GM11168 (cell line): ENCODE data around the gene SETDB1.
"Not testable (repeated sequence)": the region's sequence is repeated elsewhere in the genome, so short reads cannot be mapped to it uniquely, and the experiment has no call there.

Experiments
- in situ Hi-C: fragments of 300-500 bp; cut with MboI; formaldehyde crosslinking; loops from one replicate; pipeline ENCODE4 v1.12.0; 2022; ENCODE audit warnings: low sequenced_read_pairs; ENCODE audit not compliant: unreplicated experiment

Gene SETDB1

DNA sequence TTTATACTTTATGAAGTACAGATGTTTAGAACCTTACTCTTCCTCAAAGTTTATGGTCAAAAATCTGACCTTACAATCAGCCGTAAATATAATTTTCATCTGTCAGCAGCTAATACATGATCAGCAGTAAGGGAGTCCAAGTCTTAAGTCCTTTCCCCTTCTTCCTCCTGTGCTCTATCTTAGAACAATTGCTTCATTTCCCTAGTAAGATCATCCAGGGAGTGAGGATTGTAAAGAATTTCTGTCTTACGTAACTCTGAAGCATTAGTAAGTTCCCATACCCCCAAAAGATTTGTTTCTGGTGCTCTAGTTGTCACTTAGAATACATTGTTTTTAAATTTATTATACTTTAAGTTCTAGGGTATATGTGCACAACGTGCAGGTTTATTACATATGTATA, 2.1 kb downstream of the SETDB1 start:
- in situ Hi-C loops, result no loop called here

DNA sequence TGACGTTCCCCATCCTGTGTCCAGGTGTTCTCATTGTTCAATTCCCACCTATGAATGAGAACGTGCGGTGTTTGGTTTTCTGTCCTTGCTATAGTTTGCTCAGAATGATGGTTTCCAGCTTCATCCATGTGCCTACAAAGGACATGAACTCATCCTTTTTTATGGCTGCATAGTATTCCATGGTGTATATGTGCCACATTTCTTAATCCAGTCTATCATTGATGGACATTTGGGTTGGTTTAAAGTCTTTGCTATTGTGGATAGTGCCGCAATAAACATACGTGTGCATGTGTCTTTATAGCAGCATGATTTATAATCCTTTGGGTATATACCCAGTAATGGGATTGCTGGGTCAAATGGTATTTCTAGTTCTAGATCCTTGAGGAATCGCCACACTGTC, 2.6 kb downstream of the SETDB1 start:
- in situ Hi-C loops, result not testable (repeated sequence)

DNA sequence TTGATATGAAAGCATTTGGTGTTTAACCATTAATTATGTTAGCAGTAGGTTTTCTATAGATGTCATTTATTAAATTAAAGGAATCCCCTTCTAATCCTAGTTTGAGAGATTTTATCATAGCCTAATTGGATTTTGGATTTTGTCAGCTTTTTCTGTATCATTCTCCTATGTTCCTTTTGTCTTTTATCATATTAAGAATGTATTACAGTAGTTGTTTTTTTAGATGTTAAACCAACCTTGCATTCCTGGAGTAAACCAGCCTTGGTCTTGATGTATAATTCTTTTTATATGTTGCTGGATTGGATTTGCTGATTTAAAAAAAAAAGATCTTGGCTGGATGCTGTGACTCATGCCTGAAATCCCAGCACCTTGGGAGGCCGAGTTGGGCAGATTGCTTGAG, 5.6 kb downstream of the SETDB1 start:
- in situ Hi-C loops, result no loop called here

DNA sequence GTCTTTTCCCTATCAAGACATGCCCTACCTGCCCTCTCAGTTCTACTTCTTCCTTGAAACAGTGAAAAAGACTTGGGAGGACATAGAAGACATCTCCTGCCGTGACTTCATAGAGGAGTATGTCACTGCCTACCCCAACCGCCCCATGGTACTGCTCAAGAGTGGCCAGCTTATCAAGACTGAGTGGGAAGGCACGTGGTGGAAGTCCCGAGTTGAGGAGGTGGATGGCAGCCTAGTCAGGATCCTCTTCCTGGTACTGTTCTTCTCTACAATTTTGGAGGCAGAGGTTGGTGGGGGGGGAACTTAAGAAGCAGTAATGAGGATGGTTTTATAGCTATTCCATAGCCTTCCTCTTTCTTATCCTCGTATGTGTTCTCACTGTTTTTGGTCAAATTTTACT, 18.7 kb downstream of the SETDB1 start:
- in situ Hi-C loops, result no loop called here

DNA sequence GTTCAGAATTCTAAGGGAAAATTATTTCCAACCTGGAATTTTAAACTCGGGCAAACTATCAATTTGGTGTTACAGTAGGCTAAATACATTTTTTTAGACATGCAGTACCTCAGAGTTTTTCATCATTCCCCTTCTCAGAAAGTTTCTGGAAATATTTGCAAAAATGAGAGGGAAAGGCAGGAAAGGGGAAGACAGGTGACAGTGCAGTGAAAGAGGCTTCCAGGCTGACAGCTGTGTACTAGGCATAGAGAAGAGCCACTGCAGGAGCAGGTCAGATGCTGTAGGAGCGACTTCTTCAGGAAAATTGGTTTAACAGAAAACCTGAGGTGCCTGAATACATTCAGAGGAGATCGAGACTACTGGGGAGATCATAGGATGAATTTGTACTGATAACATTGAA, 28.5 kb downstream of the SETDB1 start:
- in situ Hi-C loops, result no loop called here

DNA sequence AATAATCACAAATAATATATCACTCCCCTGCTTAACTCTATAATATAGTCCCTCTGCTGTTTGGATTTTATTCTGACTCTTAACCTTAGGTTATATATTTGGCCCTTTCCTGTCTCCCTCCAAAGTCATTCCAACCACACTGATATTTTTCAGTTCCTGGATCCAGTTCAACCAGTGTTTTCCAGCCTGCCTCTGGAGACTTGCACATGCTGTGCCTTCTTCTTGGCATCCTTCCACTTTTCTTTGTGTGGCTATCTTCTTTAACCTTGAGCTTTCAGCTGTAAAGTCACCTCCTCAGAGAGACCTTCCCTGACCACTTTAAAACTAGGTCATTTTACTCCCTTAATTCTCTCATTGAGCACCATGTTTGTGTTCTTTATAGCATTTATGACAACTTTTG, 29.1 kb downstream of the SETDB1 start:
- in situ Hi-C loops, result no loop called here

DNA sequence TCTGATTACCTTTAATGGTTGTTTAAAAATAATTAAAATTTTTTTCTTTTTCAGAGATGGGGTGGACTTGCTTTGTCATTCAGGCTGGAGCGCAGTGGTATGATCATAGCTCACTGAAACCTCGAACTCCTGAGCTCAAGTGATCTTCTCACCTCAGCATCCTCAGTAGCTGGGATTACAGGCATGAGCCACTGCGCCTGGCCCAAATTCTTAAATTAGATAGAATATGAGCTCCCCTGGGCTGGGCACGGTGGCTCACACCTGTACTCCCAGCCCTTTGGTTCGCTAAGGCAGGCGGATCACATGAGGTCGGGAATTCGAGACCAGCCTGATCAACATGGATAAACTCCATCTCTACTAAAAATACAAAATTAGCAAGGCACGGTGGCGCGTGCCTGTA, 31.5 kb downstream of the SETDB1 start:
- in situ Hi-C loops, result no loop called here

DNA sequence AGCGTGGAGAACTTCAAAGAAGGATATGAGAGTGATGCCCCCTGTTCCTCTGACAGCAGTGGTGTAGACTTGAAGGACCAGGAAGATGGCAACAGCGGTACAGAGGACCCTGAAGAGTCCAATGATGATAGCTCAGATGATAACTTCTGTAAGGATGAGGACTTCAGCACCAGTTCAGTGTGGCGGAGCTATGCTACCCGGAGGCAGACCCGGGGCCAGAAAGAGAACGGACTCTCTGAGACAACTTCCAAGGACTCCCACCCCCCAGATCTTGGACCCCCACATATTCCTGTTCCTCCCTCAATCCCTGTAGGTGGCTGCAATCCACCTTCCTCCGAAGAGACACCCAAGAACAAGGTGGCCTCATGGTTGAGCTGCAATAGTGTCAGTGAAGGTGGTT, 34.5 kb downstream of the SETDB1 start:
- in situ Hi-C loops, result no loop called here

DNA sequence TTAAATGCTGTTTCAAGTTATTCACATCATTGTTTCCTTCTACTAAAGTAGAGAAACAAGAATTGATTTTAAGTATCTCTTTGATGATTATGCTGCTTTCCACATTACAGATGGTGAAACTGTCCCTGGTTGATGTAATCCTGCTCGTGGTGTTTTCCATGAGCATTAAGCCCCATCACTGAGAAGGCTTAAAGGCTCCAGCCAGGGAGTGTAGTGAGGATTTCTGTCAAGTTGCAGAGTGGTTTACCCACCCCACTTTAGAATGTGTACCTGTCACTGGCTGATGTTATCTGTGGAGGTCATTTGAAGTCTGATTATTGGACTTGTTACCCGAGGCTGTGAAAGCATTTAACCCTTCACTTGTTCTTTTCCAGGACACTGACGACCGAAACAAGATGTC, 35.6 kb downstream of the SETDB1 start:
- in situ Hi-C loops, result no loop called here

DNA sequence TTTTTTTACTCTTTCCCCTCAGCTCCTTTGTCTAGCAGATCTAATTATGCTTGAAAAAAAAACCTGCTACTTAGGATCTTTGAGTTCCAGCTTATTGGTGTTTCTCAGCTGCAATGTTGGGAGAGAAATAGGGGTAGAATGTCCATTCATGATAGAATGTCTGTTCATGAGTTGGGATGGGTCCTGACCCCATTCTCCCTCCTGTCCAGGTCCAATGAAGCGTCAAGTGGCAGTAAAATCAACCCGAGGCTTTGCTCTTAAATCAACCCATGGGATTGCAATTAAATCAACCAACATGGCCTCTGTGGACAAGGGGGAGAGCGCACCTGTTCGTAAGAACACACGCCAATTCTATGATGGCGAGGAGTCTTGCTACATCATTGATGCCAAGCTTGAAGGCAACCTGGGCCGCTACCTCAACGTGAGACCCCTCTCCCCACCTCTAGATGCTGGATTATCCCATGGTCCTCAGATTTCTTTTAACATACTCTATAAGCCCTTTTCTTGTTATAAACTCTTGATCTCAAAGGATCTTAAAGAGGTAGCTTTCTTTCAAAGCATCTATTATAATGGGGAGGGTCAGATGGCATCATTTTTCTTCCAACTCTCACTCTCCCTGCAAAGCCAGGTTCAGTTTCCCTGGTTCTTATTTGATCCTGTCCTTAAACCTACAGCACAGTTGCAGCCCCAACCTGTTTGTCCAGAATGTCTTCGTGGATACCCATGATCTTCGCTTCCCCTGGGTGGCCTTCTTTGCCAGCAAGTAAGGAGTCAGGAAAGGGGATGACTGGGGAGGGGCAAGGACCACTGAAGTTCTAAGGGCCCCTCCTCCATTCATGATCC, 37.4 kb downstream of the SETDB1 start:
- in situ Hi-C loops, result no loop called here

DNA sequence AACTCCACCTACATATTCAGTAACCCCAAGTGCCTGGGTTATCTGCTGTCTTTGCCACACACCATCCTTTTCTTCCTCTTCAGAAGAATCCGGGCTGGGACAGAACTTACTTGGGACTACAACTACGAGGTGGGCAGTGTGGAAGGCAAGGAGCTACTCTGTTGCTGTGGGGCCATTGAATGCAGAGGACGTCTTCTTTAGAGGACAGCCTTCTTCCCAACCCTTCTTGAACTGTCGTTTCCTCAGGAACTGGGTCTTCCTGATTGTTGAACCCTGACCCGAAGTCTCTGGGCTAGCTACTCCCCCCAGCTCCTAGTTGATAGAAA, 38.0 kb downstream of the SETDB1 start:
- in situ Hi-C loops, result no loop called here

DNA sequence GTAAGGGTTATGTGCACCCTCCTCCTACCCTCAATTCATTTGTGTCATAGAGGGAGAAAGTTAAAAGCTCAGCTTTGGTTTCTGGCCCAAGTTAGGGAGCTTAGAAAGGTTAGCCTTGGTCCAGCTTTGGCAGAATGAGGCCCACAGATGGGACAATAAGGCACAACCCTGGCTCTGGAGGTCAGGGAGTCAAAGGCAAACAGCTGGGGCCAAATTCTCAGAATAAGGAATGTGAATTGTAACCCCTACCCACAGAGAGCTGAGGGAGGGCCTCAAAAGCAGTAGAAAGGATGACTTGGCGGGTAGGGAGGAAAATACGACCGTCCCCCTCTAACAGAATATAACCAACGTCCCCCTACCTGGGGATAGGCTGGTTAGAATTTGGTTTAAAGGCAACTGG, 39.4 kb downstream of the SETDB1 start:
- in situ Hi-C loops, result no loop called here

DNA sequence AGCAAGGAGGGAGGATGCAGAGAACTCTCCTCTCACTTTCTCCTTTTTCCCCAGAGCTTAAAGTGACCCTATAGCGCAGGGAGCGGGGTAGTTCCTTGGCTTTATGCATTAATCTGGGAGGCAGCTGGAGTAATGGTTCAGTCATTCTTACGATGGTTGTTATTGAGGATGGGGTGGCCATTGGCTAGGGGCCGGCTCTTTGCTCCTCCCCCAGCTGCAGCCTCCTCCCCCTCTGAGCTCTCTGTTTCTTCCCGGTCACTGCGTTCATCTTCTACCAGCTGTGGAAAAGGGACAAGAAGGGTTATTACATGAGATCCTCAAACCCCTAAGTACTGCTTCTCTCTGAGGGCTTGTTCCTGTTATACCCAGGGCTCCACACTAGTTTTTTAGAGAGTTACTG, 39.8 kb downstream of the SETDB1 start:
- in situ Hi-C loops, result no loop called here

DNA sequence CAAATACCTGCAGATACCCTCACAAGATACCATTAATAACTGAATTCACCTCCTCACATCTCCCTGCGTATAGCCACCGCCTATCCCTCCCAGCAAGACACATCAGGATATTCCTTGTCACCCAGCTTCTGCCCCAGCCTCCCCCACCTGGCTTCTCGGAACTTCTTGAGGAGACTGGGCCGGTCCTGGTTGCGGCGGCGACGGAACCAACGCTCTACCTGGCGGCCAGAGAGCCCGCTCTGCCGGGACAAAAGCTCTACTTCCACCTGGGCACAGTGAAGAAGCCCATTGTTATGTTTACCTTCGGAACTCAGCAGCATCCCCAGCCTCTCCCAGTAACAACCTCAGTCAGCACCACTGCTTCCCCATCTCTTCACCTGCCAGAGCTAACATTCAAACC, 41.8 kb downstream of the SETDB1 start:
- in situ Hi-C loops, result no loop called here

DNA sequence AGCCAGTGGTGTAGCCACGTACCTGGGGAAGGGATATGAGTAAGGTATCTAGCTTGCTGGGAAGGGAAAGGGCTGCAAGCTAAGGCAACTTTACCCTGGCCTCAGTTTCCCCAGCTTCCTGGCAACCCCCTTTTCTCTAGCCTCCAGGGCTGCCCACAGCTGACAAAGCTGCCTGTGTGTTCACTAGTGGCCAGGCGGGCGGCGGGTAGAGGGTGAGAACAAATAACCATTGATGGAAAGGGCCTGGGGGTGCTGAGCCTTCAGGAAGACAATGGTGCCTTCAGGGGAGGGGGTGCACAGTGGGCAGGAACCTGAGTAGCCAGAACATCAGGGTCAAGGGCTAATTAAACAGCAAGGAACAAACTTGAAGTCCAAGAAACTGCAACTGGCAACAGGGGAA, 42.3 kb downstream of the SETDB1 start:
- in situ Hi-C loops, result no loop called here

DNA sequence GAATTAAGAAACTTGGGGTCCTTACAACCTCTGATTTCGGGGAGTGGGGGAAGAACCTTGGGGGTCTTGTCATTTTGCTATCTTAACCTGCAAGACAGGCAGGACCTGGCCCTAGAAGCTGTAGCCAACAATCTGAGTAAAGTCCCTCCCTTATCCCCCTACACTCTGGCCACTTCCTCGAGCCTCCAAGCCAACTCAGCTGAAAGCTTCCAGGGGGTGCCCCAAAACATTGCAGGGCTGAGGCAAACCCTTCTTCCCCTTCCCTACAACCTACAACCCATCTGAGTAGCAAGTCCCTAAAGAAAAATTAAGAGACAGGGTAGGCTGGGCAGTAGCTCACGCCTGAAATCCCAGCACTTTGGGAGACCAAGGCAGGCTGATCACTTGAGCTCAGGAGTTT, 43.5 kb downstream of the SETDB1 start:
- in situ Hi-C loops, result no loop called here

DNA sequence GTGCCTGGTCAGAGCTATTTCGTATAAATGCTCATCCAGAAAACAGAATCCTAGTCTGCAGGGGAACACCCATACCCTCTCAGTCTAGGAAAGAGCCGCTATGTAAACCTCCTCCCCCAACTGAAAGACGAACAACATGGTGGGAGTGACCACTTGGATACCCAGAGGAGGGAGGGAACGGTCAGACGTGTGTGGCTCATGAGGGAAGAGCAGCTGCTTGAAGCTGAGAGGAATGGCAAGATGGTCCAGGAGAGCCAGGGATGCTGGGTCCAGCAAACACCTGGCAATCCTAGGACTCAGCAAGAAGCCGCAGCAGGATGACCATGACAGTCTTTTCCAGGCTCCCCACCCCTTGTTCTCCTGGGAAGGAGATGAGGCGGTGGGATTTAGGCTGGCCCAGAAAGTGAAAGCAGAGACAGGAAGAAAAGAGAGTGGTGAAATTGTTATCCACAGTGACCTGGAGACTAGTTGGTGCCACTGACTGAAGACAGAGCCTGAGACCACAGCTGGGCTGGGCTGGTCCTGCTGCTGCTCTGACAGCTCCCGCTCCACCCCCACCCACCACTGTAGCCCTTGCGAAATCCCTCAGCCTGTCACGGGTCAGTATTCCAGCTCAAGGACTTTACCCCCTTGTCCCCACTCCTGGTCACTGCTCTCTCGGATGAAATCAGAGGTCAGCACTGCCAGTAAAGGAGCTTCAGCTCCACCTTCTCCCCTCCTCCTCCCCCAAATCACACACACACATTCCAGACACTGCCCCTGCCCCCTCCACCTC, 44.8 kb downstream of the SETDB1 start:
- in situ Hi-C loops, result no loop called here

DNA sequence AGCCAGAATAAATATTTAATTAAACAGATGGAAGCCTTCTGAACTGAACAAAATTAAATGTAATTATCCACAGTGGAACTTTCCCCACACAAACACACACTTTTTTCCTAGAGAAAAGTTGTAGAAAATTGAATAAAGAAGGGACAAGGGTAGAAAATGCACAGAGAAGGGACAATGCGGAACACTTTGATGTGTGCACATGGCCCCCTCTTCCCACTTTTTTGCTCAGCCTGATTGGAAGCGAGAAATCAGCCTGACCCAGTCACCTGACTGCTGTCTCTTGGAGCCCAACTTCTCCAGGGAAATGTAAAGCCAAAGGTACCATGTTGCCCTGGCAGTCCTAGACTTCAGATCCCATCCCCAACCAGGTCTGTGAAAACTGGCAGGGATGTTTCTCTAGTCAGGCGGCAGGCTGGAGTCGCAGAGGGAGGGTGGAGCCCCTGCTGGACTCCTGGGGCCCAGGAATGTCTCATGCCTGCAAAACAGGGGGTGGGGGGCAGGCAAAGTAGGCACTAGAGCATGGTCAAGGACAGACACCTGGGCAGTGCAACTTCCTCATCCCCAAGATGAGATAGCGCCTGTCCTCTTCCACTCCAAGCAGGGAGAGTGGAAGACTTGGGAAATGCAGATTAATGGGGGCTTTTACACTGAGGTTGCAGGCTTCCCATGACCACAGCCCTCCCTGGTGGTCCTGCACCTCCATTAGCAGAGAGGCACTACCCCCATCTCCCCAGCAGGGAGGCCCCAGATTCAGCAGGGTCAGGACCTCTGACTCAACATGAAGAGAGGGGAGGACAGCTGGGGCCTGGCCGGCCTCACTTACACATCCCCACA, 45.6 kb downstream of the SETDB1 start:
- in situ Hi-C loops, result no loop called here

DNA sequence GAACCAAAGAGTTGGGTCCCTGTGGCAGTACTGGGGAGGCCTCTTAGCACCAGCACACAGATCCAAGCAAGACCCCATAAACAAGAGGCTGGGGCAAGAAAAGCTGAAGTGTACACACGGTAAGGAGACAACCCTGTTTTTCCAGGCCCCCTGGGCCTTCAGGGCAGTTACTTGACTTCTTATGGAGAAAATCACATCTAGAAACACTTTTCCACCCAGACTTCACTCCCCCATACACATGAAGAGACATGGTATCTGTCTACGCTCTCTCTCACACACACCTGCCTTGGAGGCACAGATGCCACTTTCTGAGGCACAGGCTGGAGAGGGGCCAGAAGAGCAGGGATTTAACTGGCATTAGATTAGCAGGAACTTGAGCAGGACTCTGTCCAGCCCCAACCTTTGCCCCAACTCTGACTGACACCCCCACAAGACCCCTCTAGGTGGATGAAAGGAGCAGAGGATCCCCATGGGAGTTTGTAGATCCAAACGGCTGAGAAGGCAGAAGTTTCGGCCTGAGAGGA, 46.3 kb downstream of the SETDB1 start:
- in situ Hi-C loops, result no loop called here

DNA sequence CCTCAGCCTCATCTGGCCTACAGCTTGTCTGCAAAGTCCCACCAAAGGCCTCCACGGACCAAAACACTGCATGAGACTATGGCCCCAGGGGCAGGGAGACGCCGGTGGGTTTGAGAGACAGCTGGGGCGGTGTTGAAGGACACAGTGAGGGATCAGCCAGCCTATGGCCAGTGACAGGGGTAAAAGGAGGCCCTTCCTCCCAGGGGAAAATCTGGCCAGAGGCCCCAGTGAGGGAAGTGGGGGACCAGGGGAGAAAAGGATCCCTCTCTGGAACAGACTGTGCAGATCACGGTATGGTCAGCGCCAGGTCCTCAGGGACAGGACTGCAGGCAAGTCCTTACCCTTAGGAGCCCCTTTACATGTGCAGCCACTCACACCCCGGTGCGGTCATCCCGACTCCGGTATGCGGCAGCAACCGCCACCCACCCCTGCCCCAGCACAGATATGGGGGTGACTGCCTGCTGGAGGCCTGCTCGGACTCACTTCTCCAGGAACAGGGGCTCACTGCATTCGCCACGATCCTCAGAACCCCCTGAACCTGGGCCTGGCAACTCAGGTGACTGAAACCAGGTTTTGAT, 47.2 kb downstream of the SETDB1 start:
- in situ Hi-C loops, result no loop called here
